GM18519 (cell line): Measurements from ENCODE around the gene ZNF804B.

Source experiments
- ATAC-seq: cut with Tn5 transposase; IDR thresholded peaks from one replicate; pipeline ENCODE4 v1.9.1; 2021; ENCODE audit warnings: mild to moderate bottlenecking, moderate library complexity; ENCODE audit not compliant: unreplicated experiment, low FRiP score

The ZNF804B gene

GRCh38 chr7:88759230-88760135 is at the start of gene ZNF804B:
TSS of gene ZNF804B (plus strand) at chr7:88759700. CDS start at chr7:88759977, 277 bp downstream.
- no peak for ATAC-seq

DNA sequence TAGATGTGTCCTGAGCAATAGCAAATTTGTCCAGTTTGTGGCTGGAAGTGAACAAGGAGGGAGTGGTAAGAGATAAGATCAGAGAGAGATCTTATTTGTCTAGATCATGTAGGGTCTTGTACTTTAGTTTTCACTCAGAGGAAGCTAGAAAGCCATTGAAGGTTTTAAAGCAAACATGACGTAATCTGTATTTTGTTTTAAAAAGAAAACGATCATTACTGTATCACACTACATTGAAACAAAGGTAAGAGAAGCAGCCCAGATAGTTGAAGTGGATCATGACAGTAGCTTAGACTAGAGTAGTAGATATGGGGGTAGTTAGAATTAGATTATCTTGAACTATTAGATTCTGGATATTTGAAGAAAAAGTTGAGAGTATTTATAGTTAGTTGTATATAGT is 23.6 kb upstream of the ZNF804B start:
- no peak for ATAC-seq

- no peak for ATAC-seq
These were observed 21.9 kb upstream of the ZNF804B start for GRCh38 chr7:88737632-88738031.

DNA sequence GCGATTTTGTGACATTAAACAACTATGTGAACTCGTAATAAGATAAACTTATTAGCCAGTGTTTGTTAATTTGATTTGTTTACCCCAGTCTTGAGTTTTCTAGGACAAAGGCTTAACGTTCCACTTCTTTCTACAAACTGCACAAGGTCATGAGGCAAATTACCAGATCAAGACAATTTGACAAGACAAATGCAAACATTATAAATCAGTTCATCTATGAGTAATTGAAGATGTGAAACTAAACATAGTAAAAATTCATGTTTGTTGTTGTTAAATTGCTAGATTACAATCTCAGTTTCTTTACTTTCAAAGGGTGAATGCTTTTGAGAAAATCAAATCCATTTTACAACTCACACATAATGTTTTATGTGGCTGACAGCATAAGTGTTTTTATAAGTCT is 13.4 kb upstream of the ZNF804B start:
- ATAC-seq: no peak

DNA sequence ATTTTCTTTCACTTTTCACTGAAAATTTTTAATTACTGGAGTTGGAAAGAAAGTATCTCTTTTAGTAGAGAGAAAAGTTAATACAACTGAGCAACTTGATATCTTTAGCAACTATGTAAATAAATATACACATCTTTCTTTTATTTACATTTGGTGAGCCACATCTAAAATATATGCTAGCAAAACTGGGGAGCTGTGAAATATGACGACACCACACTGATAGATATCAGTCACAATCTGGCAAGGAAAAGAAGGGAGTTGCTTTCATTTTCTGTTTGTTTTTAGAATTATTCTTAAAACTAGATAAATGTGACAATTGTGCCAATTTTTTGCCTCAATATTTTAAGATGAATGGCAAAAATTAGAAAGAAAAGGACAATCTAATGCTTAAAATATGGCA is 2.7 kb upstream of the ZNF804B start:
- ATAC-seq: no peak

DNA sequence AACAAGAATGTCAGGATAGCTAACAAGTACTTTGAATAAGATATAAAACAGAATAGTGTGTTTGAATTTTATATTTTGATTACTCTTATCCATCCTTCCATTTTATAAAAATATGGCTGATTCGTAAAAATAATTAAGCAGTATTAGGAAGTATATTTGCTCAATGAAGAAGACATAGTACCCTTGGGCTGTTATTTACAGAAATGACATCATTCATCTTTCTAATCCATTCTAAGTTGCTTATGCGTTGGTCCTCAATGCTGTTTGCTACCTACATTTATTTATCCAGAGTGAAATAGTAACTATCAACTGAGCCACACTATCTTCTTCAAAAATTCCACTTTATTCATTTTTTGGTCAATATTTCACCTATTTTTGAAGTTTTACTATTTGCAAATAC is 2.1 kb upstream of the ZNF804B start:
- ATAC-seq: no peak

- ATAC-seq: no peak
These were observed 895 bp upstream of the ZNF804B start for GRCh38 chr7:88758381-88759229.

DNA sequence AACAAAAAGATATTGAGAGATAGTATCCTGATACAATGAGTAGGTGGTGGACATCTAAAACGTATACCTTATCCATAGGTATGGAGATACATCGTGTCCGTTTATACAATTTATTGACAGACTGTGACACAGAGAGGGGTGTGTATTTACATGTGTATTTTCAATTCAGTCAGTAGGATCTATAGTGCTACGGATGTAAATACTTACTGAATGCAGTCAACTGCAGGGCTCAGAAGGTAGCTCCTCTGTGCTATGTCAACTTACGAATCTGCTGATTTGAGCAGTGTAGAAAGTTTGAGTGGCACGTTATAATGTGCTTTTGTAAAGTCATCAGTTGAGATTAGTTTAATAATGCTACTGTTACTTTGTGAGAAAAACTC is 626 bp downstream of the ZNF804B start:
- no peak for ATAC-seq

GRCh38 chr7:88761779-88762178 is 2.3 kb downstream of the ZNF804B start:
- no peak for ATAC-seq

DNA sequence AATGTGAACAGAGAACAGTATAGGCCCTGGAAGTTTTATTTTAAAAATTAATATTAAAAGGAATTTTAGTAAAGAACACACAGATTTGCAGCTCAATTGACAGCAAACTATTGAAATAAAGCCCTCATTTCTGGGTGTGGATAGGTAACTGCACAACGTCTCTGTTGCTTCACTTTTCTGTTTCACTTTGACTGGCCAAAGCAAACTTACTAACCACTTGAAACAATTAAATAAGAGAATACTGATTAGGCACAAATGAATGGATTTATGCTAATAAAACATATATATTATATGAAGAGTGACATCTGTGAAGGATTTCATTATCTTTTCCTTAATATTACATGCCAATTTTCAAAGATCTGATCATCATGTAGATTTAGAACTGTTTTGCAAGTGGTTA is 11.9 kb downstream of the ZNF804B start:
- ATAC-seq: peak; percentile 69

DNA sequence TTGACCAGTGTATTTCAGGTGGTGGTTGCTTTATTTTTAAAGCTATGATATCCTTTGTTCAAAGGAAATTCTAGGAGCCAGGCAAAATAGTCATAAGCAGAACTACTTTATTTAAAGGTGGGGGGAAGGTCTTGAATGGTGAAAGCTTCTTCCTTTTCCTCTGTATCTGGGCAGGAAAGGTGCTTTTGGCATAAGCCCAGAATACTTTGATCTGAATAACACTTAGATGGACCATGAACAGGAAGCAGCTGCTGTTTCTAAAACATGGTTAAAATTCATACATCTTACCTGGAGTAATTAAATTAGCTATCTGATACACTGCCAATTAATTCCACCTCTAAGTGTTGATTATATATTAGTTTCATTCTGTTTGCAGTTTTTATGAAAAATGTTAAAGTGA is 13.3 kb downstream of the ZNF804B start:
- no peak for ATAC-seq

DNA sequence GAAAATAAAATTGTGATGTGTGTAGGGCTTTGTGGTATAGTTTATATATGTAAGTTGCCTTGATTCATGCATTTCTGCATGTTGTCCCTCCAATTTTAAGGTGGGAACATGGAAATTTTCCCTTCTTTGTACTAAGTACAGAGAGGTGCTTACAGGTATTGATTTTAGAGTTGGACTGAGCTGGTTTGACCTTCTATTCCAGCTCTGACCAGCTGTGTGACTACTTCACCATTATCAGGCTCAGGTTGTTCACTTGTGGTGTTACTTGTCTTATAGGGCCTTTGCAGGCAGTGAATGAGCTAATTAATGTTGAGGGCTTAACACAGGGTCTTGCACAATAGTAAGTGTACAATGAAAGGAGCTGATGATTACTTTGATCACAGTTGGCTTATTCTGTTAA is 16.3 kb downstream of the ZNF804B start:
- ATAC-seq: no peak

- ATAC-seq: no peak
These were observed 28.3 kb downstream of the ZNF804B start for GRCh38 chr7:88787777-88788176.

- ATAC-seq: peak; percentile 48
These were observed 30.1 kb downstream of the ZNF804B start for GRCh38 chr7:88789480-88790064.

GRCh38 chr7:88791891-88792290 is 32.4 kb downstream of the ZNF804B start:
- ATAC-seq: no peak

- ATAC-seq: no peak
These were observed 32.9 kb downstream of the ZNF804B start for GRCh38 chr7:88792361-88792760.

DNA sequence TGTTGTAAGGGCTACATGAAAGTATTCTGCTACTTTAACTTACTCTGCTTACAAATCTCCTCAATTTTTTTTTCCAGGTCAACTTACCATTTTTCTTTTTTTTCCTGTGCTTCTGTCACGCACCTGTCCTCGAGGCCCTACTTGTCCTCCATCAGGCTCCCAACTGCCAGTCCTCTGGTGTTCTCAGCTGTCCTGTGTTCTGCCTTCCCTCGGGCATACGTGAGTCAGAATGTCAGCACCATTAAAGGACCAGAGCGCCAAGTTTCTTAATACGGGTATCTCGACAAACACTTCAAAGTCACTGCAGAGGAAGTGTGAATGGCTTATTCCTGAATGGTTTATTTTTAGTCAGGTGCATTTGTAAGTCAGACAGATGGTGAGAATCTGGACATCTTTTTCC is 36.1 kb downstream of the ZNF804B start, which contains the start of gene TEX47:
TEX47 (minus strand) TSS at position 185 of the 400 bp plus-strand sequence. CDS start 795 bp downstream, outside the sequence.
- no peak for ATAC-seq

GRCh38 chr7:88801046-88801445 is 41.5 kb downstream of the ZNF804B start:
- ATAC-seq: no peak

DNA sequence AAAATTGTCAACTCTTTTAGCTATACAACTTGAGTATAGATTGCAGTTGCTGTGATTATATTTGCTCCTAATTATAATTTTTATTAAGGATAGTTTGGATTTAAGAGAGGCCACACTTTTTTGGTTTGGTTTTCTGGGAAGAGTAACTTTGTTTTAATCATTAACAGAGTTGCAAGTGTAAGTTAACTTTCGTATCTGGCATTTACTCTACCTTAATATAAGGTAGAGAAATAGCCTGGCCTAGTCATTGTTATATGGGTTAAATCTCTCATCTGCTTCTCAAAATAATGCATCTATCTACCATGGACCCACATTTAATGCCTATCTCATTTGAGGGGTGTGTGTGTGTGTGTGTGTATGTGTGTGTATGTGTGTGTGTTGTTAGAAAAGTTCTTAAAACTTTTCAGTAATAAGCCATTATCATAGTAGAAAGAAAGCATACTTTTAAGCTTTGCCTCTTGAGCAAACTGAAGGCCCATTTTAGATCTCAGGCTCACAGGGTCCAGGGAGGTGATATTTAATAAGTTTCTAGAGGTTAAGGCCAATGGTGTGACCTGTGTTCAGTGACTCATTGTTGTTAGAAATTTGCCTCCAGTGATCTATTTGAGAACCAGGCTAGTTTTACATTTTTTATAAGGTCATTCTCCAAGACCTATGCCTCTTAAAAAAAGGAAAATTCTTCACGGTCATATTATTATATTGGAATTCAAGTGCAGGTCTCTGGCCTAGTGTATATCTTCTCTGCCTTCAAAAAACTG is 47.0 kb downstream of the ZNF804B start:
- no peak for ATAC-seq

- ATAC-seq: no peak
These were observed 59.1 kb downstream of the ZNF804B start for GRCh38 chr7:88818552-88818951.
